BE2C (cell line): ENCODE results near the gene CDK12.
"Not testable (repeated sequence)": the region's sequence is repeated elsewhere in the genome, so short reads cannot be mapped to it uniquely, and the experiment has no call there.

Experiments used
- DNase-seq: peaks from one replicate; pipeline ENCODE4 v3.0.0-alpha.2; 2020
- H3K27me3 ChIP-seq: fragments of 250-450 bp; sonication (Bioruptor Pico); 2 replicates; pipeline ENCODE4 v1.5.1; 2020; ENCODE audit warnings: mild to moderate bottlenecking
- H3K36me3 ChIP-seq: fragments of 250-450 bp; sonication (Bioruptor Pico); 2 replicates; pipeline ENCODE4 v1.5.1; 2020; ENCODE audit warnings: mild to moderate bottlenecking
- H3K4me1 ChIP-seq: fragments of 250-450 bp; sonication (Bioruptor Pico); 2 replicates; pipeline ENCODE4 v1.5.1; 2020
- H3K4me3 ChIP-seq: 2 replicates; pipeline ENCODE4 v1.5.1; 2011; ENCODE audit warnings: low read depth, low read length
- H3K9me3 ChIP-seq: fragments of 250-450 bp; sonication (Bioruptor Pico); 2 replicates; pipeline ENCODE4 v1.5.1; 2020
- CTCF ChIP-seq: IDR thresholded peaks from 2 replicates; pipeline ENCODE4 v1.5.1; 2012; ENCODE audit warnings: mild to moderate bottlenecking, low read depth, low read length

The CDK12 gene

GRCh38 chr17:39534768-39535405, 73.6 kb downstream of the CDK12 start:
- Histone ChIP-seq H3K4me1 (no peaks in the 10 kb centered on the region), H3K4me3 (no peak overlapping the region), H3K36me3 (peaks cover 17% of the 10 kb centered on the region), H3K9me3 (no peaks in the 10 kb centered on the region), H3K27me3 (no peaks in the 10 kb centered on the region)
- TF ChIP-seq CTCF = no peak
- DNase-seq = no peak

GRCh38 chr17:39536468-39536867, 75.2 kb downstream of the CDK12 start:
- no peaks in the 10 kb centered on the region for H3K9me3 ChIP-seq
- no peak for TF ChIP-seq CTCF
- no peak for DNase-seq
- H3K36me3 ChIP-seq = peaks cover 1% of the 10 kb centered on the region
- H3K27me3 ChIP-seq = no peaks in the 10 kb centered on the region
- H3K4me3 ChIP-seq = no peak overlapping the region
- no peaks in the 10 kb centered on the region for H3K4me1 ChIP-seq

- DNase-seq, H3K36me3 ChIP-seq, H3K4me3 ChIP-seq, H3K27me3 ChIP-seq, H3K9me3 ChIP-seq, H3K4me1 ChIP-seq: not testable (repeated sequence)
These were observed 76.1 kb downstream of the CDK12 start for GRCh38 chr17:39537364-39537763.

GRCh38 chr17:39538866-39539265, 77.6 kb downstream of the CDK12 start:
- Histone ChIP-seq H3K36me3 (no peaks in the 10 kb centered on the region), H3K9me3 (no peaks in the 10 kb centered on the region), H3K4me1 (no peaks in the 10 kb centered on the region), H3K4me3 (no peak overlapping the region), H3K27me3 (no peaks in the 10 kb centered on the region)
- DNase-seq = no peak
- TF ChIP-seq CTCF = no peak

GRCh38 chr17:39540611-39541010, 79.3 kb downstream of the CDK12 start:
- Histone ChIP-seq H3K27me3 (no peaks in the 10 kb centered on the region), H3K9me3 (no peaks in the 10 kb centered on the region), H3K4me3 (no peak overlapping the region), H3K36me3 (no peaks in the 10 kb centered on the region), H3K4me1 (no peaks in the 10 kb centered on the region)
- DNase-seq = no peak
- no peak for TF ChIP-seq CTCF

- Histone ChIP-seq H3K27me3 (no peaks in the 10 kb centered on the region), H3K4me1 (no peaks in the 10 kb centered on the region), H3K9me3 (no peaks in the 10 kb centered on the region), H3K36me3 (no peaks in the 10 kb centered on the region), H3K4me3 (no peak overlapping the region)
- DNase-seq = no peak
- no peak for TF ChIP-seq CTCF
These were observed 80.4 kb downstream of the CDK12 start for GRCh38 chr17:39541652-39542051.

GRCh38 chr17:39543176-39543575, 81.9 kb downstream of the CDK12 start:
- no peak for DNase-seq
- no peaks in the 10 kb centered on the region for H3K27me3 ChIP-seq
- H3K4me1 ChIP-seq = no peaks in the 10 kb centered on the region
- H3K9me3 ChIP-seq = no peaks in the 10 kb centered on the region
- no peak overlapping the region for H3K4me3 ChIP-seq
- TF ChIP-seq CTCF = no peak
- no peaks in the 10 kb centered on the region for H3K36me3 ChIP-seq
